Measurements from ENCODE around the gene PACRG.

The PACRG gene

DNA sequence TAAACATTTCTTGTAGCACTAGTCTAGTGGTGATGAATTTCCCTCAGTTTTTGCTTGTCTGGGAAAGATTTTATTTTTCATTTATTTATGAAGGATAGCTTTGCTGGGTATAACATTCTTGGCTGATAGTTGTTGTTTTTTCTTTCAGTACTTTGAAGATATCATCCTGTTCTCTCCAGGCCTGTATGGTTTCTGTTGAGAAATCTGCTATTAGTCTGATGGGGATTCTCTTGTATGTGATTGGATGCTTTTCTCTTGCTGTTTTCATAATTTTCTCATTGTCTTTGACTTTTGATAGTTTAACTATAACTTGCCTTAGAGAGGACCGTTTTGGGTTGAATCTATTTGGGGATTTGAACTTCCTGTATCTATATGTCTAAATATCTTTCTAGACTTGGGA is 207.1 kb downstream of the PACRG start:
- TF ChIP-seq, protein P1, sequence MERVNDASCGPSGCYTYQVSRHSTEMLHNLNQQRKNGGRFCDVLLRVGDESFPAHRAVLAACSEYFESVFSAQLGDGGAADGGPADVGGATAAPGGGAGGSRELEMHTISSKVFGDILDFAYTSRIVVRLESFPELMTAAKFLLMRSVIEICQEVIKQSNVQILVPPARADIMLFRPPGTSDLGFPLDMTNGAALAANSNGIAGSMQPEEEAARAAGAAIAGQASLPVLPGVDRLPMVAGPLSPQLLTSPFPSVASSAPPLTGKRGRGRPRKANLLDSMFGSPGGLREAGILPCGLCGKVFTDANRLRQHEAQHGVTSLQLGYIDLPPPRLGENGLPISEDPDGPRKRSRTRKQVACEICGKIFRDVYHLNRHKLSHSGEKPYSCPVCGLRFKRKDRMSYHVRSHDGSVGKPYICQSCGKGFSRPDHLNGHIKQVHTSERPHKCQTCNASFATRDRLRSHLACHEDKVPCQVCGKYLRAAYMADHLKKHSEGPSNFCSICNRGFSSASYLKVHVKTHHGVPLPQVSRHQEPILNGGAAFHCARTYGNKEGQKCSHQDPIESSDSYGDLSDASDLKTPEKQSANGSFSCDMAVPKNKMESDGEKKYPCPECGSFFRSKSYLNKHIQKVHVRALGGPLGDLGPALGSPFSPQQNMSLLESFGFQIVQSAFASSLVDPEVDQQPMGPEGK (CRISPR knock-in tag; IDR thresholded peaks at IDR 0.05; ENCODE audit: borderline replicate concordance), result no peak
- no peak for TF ChIP-seq BACH2 (CRISPR knock-in tag; IDR thresholded peaks at IDR 0.05; ENCODE audit: borderline replicate concordance)
- no peak for ATAC-seq

DNA sequence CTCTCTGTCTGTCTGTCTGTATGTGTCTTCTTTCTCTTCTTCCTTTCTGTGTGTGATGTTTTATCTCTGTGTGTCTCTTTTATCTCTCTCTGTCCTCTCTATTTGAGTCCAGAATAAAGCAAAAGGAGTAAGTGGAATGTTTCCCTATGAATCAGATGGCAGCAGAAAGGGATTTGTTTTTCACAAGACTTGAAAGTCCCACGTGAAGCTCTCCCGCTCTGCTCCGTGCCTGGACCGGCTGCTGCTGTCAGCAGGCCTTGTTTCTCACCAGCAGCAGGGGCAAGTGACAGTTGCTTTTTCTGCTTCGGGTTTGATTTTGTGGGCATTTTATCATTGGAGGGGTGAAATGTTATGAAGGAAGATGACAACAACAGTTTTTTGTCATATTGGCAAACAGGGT is 212.7 kb downstream of the PACRG start:
- no peak for ATAC-seq
- TF ChIP-seq GLIS3 (CRISPR knock-in tag; IDR thresholded peaks at IDR 0.05) (no peak), ISL1 (CRISPR knock-in tag; IDR thresholded peaks at IDR 0.05) (no peak), ZNF70 (CRISPR knock-in tag; IDR thresholded peaks at IDR 0.05) (no peak), ZNF565 (CRISPR knock-in tag; conservative IDR thresholded peaks at IDR 0.05; ENCODE audit: low read depth) (no peak), ZNF8 (CRISPR knock-in tag; IDR thresholded peaks at IDR 0.05) (no peak), ESRRG (CRISPR knock-in tag; IDR thresholded peaks at IDR 0.05) (no peak), ZFP3 (CRISPR knock-in tag; IDR thresholded peaks at IDR 0.05) (no peak), ARNTL (CRISPR knock-in tag; IDR thresholded peaks at IDR 0.05; ENCODE audit: borderline replicate concordance, low read depth) (no peak), TCF4 (CRISPR knock-in tag; IDR thresholded peaks at IDR 0.05; ENCODE audit: borderline replicate concordance) (no peak), SNAI2 (CRISPR knock-in tag; IDR thresholded peaks at IDR 0.05) (no peak), OSR1 (CRISPR knock-in tag; IDR thresholded peaks at IDR 0.05) (no peak), BACH2 (CRISPR knock-in tag; IDR thresholded peaks at IDR 0.05; ENCODE audit: borderline replicate concordance) (no peak)
- TF ChIP-seq, protein P1 (CRISPR knock-in tag; IDR thresholded peaks at IDR 0.05; ENCODE audit: borderline replicate concordance), result no peak
- TF ChIP-seq, protein P2, sequence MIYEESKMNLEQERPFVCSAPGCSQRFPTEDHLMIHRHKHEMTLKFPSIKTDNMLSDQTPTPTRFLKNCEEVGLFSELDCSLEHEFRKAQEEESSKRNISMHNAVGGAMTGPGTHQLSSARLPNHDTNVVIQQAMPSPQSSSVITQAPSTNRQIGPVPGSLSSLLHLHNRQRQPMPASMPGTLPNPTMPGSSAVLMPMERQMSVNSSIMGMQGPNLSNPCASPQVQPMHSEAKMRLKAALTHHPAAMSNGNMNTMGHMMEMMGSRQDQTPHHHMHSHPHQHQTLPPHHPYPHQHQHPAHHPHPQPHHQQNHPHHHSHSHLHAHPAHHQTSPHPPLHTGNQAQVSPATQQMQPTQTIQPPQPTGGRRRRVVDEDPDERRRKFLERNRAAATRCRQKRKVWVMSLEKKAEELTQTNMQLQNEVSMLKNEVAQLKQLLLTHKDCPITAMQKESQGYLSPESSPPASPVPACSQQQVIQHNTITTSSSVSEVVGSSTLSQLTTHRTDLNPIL (CRISPR knock-in tag; IDR thresholded peaks at IDR 0.05; ENCODE audit: low read depth), result no peak
- TF ChIP-seq, protein P3, sequence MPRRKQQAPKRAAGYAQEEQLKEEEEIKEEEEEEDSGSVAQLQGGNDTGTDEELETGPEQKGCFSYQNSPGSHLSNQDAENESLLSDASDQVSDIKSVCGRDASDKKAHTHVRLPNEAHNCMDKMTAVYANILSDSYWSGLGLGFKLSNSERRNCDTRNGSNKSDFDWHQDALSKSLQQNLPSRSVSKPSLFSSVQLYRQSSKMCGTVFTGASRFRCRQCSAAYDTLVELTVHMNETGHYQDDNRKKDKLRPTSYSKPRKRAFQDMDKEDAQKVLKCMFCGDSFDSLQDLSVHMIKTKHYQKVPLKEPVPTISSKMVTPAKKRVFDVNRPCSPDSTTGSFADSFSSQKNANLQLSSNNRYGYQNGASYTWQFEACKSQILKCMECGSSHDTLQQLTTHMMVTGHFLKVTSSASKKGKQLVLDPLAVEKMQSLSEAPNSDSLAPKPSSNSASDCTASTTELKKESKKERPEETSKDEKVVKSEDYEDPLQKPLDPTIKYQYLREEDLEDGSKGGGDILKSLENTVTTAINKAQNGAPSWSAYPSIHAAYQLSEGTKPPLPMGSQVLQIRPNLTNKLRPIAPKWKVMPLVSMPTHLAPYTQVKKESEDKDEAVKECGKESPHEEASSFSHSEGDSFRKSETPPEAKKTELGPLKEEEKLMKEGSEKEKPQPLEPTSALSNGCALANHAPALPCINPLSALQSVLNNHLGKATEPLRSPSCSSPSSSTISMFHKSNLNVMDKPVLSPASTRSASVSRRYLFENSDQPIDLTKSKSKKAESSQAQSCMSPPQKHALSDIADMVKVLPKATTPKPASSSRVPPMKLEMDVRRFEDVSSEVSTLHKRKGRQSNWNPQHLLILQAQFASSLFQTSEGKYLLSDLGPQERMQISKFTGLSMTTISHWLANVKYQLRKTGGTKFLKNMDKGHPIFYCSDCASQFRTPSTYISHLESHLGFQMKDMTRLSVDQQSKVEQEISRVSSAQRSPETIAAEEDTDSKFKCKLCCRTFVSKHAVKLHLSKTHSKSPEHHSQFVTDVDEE (CRISPR knock-in tag; IDR thresholded peaks at IDR 0.05), result no peak
- TF ChIP-seq, protein P4, sequence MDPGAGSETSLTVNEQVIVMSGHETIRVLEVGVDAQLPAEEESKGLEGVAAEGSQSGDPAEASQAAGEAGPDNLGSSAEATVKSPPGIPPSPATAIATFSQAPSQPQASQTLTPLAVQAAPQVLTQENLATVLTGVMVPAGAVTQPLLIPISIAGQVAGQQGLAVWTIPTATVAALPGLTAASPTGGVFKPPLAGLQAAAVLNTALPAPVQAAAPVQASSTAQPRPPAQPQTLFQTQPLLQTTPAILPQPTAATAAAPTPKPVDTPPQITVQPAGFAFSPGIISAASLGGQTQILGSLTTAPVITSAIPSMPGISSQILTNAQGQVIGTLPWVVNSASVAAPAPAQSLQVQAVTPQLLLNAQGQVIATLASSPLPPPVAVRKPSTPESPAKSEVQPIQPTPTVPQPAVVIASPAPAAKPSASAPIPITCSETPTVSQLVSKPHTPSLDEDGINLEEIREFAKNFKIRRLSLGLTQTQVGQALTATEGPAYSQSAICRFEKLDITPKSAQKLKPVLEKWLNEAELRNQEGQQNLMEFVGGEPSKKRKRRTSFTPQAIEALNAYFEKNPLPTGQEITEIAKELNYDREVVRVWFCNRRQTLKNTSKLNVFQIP (CRISPR knock-in tag; IDR thresholded peaks at IDR 0.05; ENCODE audit: borderline replicate concordance, low read depth), result no peak
- TF ChIP-seq, protein P5, sequence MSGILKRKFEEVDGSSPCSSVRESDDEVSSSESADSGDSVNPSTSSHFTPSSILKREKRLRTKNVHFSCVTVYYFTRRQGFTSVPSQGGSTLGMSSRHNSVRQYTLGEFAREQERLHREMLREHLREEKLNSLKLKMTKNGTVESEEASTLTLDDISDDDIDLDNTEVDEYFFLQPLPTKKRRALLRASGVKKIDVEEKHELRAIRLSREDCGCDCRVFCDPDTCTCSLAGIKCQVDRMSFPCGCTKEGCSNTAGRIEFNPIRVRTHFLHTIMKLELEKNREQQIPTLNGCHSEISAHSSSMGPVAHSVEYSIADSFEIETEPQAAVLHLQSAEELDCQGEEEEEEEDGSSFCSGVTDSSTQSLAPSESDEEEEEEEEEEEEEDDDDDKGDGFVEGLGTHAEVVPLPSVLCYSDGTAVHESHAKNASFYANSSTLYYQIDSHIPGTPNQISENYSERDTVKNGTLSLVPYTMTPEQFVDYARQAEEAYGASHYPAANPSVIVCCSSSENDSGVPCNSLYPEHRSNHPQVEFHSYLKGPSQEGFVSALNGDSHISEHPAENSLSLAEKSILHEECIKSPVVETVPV (CRISPR knock-in tag; IDR thresholded peaks at IDR 0.05), result no peak

DNA sequence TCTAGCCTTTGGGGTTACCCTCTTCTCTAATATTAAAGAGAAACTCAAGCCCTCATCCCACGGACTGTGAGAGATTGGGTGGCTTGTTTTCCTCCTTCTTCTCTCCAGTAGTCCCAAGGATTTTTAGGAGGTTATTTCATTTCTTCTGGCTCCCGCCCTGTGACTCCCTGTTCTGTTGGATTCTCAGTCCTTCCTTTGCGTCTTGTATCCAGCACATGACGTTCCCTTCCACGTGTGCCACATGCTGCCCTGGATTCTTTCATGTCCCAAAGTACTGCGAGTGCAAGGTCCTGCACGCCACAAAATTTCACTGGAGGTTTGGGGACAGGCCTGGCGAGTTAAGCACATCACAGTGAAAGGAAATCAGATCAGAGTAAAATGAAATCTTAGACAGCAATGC is 213.4 kb downstream of the PACRG start:
- ATAC-seq, result no peak
- TF ChIP-seq ZC3H10 (CRISPR knock-in tag; IDR thresholded peaks at IDR 0.05) (no peak), ZNF565 (CRISPR knock-in tag; conservative IDR thresholded peaks at IDR 0.05; ENCODE audit: low read depth) (no peak), PPARA (CRISPR knock-in tag; IDR thresholded peaks at IDR 0.05; ENCODE audit: borderline replicate concordance) (no peak), TCF4 (CRISPR knock-in tag; IDR thresholded peaks at IDR 0.05; ENCODE audit: borderline replicate concordance) (no peak), SNAI2 (CRISPR knock-in tag; IDR thresholded peaks at IDR 0.05) (no peak)
- TF ChIP-seq, protein P1 (CRISPR knock-in tag; IDR thresholded peaks at IDR 0.05; ENCODE audit: borderline replicate concordance), result no peak
- TF ChIP-seq, protein P4 (CRISPR knock-in tag; IDR thresholded peaks at IDR 0.05; ENCODE audit: borderline replicate concordance, low read depth), result no peak
